DOHH2 (cell line): ENCODE data around the gene TMEM255B.
"Not testable (repeated sequence)": the region's sequence is repeated elsewhere in the genome, so short reads cannot be mapped to it uniquely, and the experiment has no call there.

Experiments used
- CTCF ChIP-seq: fragments of 200-600 bp; sonication (generic); IDR thresholded peaks from one replicate; pipeline ENCODE4 v1.5.1; 2014; ENCODE audit warnings: antibody characterized with exemption, mild to moderate bottlenecking, low read depth, low read length; ENCODE audit not compliant: poor library complexity, severe bottlenecking
- EZH2phosphoT487 ChIP-seq: fragments of 200-600 bp; sonication (generic); IDR thresholded peaks from 2 replicates; pipeline ENCODE4 v1.6.1; 2017; ENCODE audit warnings: borderline replicate concordance, mild to moderate bottlenecking, antibody characterized with exemption, low read length, moderate library complexity, mixed read lengths

- not testable (repeated sequence) for TF ChIP-seq EZH2phosphoT487, CTCF
These were observed 33.5 kb upstream of the TMEM255B start for GRCh38 chr13:113725329-113726105.
